A204.1 (cell line): Measurements from ENCODE around the gene ARMH2.
"Not testable (repeated sequence)": the region's sequence is repeated elsewhere in the genome, so short reads cannot be mapped to it uniquely, and the experiment has no call there.

Experiments used
- FAIRE-seq: peaks from 2 replicates; lab custom pipeline; 2012; peaks lifted over from hg19 to GRCh38; lab: Jason Lieb, UNC

Gene ARMH2

GRCh38 chr6:24763578-24763977, 35.1 kb downstream of the ARMH2 start:
- FAIRE-seq: no peak

GRCh38 chr6:24761851-24762250, 36.9 kb downstream of the ARMH2 start:
- FAIRE-seq: no peak

- no peak for FAIRE-seq
These were observed 37.4 kb downstream of the ARMH2 start for GRCh38 chr6:24761193-24761835.

GRCh38 chr6:24760210-24760609, 38.5 kb downstream of the ARMH2 start:
- FAIRE-seq: no peak

GRCh38 chr6:24759718-24760117, 39.0 kb downstream of the ARMH2 start:
- FAIRE-seq: no peak

- FAIRE-seq: no peak
These were observed 41.1 kb downstream of the ARMH2 start for GRCh38 chr6:24757611-24758010.

GRCh38 chr6:24755279-24755678, 43.4 kb downstream of the ARMH2 start:
- FAIRE-seq: no peak

GRCh38 chr6:24754378-24754777, 44.3 kb downstream of the ARMH2 start:
- not testable (repeated sequence) for FAIRE-seq

GRCh38 chr6:24753545-24753944, 45.2 kb downstream of the ARMH2 start:
- FAIRE-seq: no peak

- no peak for FAIRE-seq
These were observed 45.7 kb downstream of the ARMH2 start for GRCh38 chr6:24752917-24753492.

- no peak for FAIRE-seq
These were observed 46.2 kb downstream of the ARMH2 start for GRCh38 chr6:24752503-24752902.

GRCh38 chr6:24750878-24751277, 47.8 kb downstream of the ARMH2 start:
- not testable (repeated sequence) for FAIRE-seq

- no peak for FAIRE-seq
These were observed 49.4 kb downstream of the ARMH2 start for GRCh38 chr6:24749297-24749696.
